Measurements from ENCODE around the gene U2SURP.
"Not testable (repeated sequence)": the region's sequence is repeated elsewhere in the genome, so short reads cannot be mapped to it uniquely, and the experiment has no call there.

The U2SURP gene

DNA sequence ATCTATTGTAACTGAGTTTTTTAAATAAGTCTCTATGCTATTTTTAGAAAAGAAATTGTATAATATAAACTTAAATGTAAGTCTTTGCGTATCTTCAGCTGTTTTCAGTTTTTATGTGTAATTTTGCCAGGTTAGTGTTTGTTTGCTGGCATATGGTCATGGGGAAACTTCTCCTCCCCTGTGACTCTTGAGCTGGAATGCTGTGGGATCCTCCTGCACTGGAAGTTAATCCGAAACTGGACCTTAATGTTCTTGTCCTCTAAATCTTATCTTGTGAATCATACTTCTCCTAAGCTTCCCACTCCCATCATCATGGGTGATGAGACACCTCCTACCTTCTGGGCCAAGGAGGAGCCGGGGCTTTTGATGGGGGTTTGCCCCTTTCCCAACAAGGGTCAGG, 65.8 kb downstream of the U2SURP start:
- Histone ChIP-seq H3K4me1 (ENCODE audit: control insufficient read depth, insufficient read depth, low read length) (no peaks in the 10 kb centered on the region), H3K4me3 (ENCODE audit: low read length) (no peak overlapping the region), H3K27ac (ENCODE audit: low read depth, low read length) (no peak overlapping the region), H3K27me3 (ENCODE audit: control insufficient read depth, insufficient read depth, low read length) (no peaks in the 10 kb centered on the region), H3K9ac (ENCODE audit: low read length) (no peak overlapping the region), H3K36me3 (ENCODE audit: control insufficient read depth, insufficient read depth, low read length) (no peaks in the 10 kb centered on the region)

DNA sequence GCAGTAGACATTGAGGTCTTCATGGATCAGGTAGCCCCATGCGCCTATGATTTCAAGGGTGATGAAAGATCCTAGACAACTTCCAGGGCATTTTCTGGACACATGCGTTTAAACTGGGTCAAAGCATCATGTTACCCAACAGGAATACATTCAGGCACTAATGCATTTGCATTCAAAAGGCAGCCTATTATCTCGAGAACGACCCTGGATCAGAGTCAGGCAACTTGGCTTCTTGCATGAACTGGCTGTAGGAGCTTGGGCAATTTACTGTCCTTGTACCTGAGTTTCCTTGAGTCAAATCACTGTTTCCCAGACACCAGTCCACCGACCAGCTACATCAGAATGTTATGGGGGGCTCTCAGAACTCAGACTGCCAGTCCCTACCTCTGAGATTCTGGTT, 66.7 kb downstream of the U2SURP start:
- no peak overlapping the region for H3K9ac ChIP-seq (ENCODE audit: low read length)
- no peak overlapping the region for H3K27ac ChIP-seq (ENCODE audit: low read depth, low read length)
- no peaks in the 10 kb centered on the region for H3K4me1 ChIP-seq (ENCODE audit: control insufficient read depth, insufficient read depth, low read length)
- H3K4me3 ChIP-seq (ENCODE audit: low read length): no peak overlapping the region
- H3K36me3 ChIP-seq (ENCODE audit: control insufficient read depth, insufficient read depth, low read length): no peaks in the 10 kb centered on the region
- no peaks in the 10 kb centered on the region for H3K27me3 ChIP-seq (ENCODE audit: control insufficient read depth, insufficient read depth, low read length)

DNA sequence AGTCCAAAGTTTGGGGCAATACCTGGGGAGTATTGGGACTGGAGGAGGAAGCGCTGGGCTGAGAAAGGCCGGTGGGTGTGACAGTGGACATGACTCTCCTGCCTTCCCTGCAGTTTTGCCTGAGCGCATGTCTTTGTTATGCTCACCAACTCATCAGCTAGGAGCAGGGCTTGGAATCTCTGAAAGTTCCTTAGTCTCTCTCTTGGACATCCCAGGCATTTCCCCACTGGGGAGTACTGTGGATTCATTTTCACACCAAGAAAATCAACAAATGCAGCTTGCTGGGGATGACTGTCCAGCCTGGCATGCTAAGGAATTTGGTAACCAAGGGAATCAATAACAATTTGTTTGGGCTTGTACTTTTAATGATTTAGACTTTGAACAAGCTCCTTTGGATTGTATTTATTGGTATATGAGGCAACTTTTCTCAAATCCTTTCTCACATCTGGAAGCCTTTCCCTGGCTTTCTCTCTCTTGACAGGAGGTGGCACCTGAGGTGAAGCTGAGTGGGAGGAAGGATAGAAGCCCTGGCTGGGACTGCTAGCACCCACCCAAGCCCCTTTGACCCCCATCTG, 69.7 kb downstream of the U2SURP start:
- Histone ChIP-seq H3K27ac (ENCODE audit: low read depth, low read length) (no peak overlapping the region), H3K4me3 (ENCODE audit: low read length) (no peak overlapping the region), H3K9ac (ENCODE audit: low read length) (no peak overlapping the region), H3K4me1 (ENCODE audit: control insufficient read depth, insufficient read depth, low read length) (no peaks in the 10 kb centered on the region), H3K36me3 (ENCODE audit: control insufficient read depth, insufficient read depth, low read length) (no peaks in the 10 kb centered on the region), H3K27me3 (ENCODE audit: control insufficient read depth, insufficient read depth, low read length) (no peaks in the 10 kb centered on the region)

DNA sequence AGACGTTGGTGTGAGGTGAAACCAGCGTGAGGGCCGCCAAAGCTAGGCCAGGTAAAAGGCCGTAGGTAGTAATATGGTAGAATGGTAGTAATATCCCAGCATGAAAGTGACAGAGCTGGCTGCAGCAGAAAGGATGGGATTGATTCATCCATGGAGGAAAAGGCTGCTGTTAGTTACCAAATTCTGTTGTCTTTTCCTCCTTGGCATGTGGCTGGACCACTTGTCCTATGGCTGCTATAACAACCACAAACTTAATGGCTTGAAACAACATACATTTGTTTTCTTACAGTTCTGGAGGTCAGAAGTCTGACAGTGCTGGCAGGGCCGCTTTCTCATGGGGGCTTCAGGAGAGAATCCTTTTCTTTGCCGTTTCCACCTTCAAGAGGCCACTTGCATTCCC, 70.4 kb downstream of the U2SURP start:
- Histone ChIP-seq H3K36me3 (ENCODE audit: control insufficient read depth, insufficient read depth, low read length) (no peaks in the 10 kb centered on the region), H3K4me3 (ENCODE audit: low read length) (no peak overlapping the region), H3K4me1 (ENCODE audit: control insufficient read depth, insufficient read depth, low read length) (no peaks in the 10 kb centered on the region), H3K27me3 (ENCODE audit: control insufficient read depth, insufficient read depth, low read length) (no peaks in the 10 kb centered on the region), H3K27ac (ENCODE audit: low read depth, low read length) (no peak overlapping the region), H3K9ac (ENCODE audit: low read length) (no peak overlapping the region)

DNA sequence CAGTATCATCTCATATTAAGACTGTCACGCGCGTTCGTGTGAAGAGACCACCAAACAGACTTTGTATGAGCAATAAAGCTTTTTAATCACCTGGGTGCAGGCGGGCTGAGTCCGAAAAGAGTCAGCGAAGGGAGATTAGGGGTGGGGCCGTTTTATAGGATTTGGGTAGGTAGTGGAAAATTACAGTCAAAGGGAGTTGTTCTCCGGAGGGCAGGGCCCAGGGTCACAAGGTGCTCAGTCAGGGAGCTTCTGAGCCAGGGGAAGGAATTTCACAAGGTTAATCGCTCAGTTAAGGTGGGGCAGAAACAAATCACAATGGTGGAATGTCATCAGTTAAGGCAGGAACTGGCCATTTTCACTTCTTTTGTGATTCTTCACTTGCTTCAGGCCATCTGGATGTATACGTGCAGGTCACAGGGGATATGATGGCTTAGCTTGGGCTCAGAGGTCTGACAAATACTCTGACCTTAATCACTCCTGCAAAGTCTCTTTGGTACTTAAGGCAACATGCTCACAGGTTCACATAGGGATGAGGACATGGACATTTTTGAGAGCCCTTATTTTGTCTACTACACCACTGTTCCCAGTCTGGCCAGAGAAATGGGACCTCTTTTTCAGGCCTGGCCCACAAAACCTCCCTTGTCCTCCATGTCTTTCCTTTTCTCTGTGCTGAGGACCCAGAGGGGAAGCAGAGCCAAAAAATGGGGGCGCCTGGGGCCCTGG, 71.1 kb downstream of the U2SURP start:
- H3K27me3 ChIP-seq (ENCODE audit: control insufficient read depth, insufficient read depth, low read length); H3K4me1 ChIP-seq (ENCODE audit: control insufficient read depth, insufficient read depth, low read length); H3K9ac ChIP-seq (ENCODE audit: low read length); H3K27ac ChIP-seq (ENCODE audit: low read depth, low read length); H3K4me3 ChIP-seq (ENCODE audit: low read length); H3K36me3 ChIP-seq (ENCODE audit: control insufficient read depth, insufficient read depth, low read length): not testable (repeated sequence)

DNA sequence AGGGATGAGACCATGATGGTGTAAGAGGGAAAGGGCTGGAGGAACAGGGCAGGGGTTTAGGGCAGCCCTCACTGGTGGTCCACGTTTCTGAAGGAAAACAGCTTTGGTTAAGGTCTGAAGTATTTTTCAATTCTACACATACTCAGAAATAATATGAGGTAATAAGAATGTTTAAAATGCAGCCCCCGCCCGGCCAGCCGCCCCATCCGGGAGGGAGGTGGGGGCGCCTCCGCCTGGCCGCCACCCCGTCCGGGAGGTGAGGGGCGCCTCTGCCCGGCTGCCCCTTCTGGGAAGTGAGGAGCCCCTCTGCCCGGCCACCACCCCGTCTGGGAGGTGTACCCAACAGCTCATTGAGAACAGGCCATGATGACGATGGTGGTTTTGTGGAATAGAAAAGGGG, 72.2 kb downstream of the U2SURP start:
- H3K27ac ChIP-seq (ENCODE audit: low read depth, low read length); H3K27me3 ChIP-seq (ENCODE audit: control insufficient read depth, insufficient read depth, low read length); H3K9ac ChIP-seq (ENCODE audit: low read length); H3K4me3 ChIP-seq (ENCODE audit: low read length); H3K4me1 ChIP-seq (ENCODE audit: control insufficient read depth, insufficient read depth, low read length); H3K36me3 ChIP-seq (ENCODE audit: control insufficient read depth, insufficient read depth, low read length): not testable (repeated sequence)

DNA sequence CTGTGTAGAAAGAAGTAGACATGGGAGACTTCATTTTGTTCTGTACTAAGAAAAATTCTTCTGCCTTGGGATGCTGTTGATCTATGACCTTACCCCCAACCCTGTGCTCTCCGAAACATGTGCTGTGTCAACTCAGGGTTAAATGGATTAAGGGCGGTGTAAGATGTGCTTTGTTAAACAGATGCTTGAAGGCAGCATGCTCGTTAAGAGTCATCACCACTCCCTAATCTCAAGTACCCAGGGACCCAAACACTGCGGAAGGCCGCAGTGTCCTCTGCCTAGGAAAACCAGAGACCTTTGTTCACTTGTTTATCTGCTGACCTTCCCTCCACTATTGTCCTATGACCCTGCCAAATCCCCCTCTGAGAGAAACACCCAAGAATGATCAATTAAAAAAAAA, 72.6 kb downstream of the U2SURP start:
- not testable (repeated sequence) for H3K27ac ChIP-seq (ENCODE audit: low read depth, low read length); H3K27me3 ChIP-seq (ENCODE audit: control insufficient read depth, insufficient read depth, low read length); H3K4me1 ChIP-seq (ENCODE audit: control insufficient read depth, insufficient read depth, low read length); H3K9ac ChIP-seq (ENCODE audit: low read length); H3K4me3 ChIP-seq (ENCODE audit: low read length); H3K36me3 ChIP-seq (ENCODE audit: control insufficient read depth, insufficient read depth, low read length)

DNA sequence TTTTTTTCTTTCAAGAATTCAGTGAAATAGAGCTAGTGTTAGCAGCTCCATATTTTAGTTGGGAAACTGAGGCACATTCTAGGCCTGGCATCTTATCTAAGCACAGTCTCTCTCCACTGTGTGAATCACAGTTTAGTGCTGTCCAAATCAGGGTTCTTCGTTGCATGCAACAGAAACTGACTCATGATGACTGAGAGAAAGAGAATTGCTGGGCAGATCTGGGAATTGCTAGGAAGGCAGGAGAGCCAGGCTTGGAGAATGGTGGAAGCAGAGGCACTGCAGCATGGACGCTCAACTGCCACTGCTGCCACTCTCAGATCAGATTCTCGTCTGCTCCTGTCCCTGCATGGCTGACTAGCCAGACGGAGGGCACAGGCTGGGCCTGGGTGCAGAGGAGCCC, 77.5 kb downstream of the U2SURP start:
- H3K9ac ChIP-seq (ENCODE audit: low read length): no peak overlapping the region
- no peaks in the 10 kb centered on the region for H3K4me1 ChIP-seq (ENCODE audit: control insufficient read depth, insufficient read depth, low read length)
- H3K27me3 ChIP-seq (ENCODE audit: control insufficient read depth, insufficient read depth, low read length): no peaks in the 10 kb centered on the region
- no peak overlapping the region for H3K27ac ChIP-seq (ENCODE audit: low read depth, low read length)
- no peak overlapping the region for H3K4me3 ChIP-seq (ENCODE audit: low read length)
- H3K36me3 ChIP-seq (ENCODE audit: control insufficient read depth, insufficient read depth, low read length): no peaks in the 10 kb centered on the region

DNA sequence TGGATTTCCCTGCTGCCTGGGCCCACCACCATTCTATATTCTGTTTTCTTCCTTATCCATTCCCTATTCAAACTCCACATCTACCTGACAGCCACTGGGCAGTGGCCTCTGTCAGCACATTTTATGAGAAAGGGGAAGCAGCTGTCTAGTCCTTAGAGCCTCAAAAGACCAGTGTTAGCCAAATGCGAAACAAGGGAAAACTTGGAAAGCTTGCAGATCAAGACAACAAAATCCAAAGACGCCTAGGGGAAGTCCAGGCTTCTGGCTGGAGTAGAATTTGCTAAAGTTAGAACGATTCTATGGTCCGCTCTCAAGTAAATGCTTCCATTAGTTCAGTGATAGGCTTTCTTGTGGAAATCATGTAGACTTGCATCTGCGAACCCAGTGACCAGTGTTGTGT, 78.8 kb downstream of the U2SURP start:
- Histone ChIP-seq H3K27me3 (ENCODE audit: control insufficient read depth, insufficient read depth, low read length) (no peaks in the 10 kb centered on the region), H3K36me3 (ENCODE audit: control insufficient read depth, insufficient read depth, low read length) (no peaks in the 10 kb centered on the region), H3K9ac (ENCODE audit: low read length) (no peak overlapping the region), H3K27ac (ENCODE audit: low read depth, low read length) (no peak overlapping the region), H3K4me3 (ENCODE audit: low read length) (no peak overlapping the region), H3K4me1 (ENCODE audit: control insufficient read depth, insufficient read depth, low read length) (no peaks in the 10 kb centered on the region)

DNA sequence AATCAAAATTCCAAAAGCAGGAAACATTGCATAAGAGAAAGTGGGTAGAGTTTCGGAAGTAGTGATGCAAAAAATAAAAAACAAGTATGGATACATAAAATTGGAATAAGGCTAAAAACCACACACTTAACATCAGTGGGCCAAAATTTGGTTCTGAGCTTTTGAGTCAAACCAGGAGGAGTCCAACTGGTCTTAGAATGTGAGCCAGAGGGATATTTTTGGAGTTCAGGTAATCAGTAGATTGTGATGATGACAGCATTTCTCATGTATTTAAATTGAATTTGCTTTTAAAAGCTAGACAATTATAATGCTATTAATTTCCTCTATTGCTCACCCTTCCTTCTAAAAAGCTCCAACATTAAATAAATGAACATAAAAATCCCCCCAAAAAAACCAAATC, 80.0 kb downstream of the U2SURP start:
- Histone ChIP-seq H3K4me1 (ENCODE audit: control insufficient read depth, insufficient read depth, low read length) (no peaks in the 10 kb centered on the region), H3K4me3 (ENCODE audit: low read length) (no peak overlapping the region), H3K36me3 (ENCODE audit: control insufficient read depth, insufficient read depth, low read length) (no peaks in the 10 kb centered on the region), H3K27me3 (ENCODE audit: control insufficient read depth, insufficient read depth, low read length) (no peaks in the 10 kb centered on the region), H3K9ac (ENCODE audit: low read length) (no peak overlapping the region), H3K27ac (ENCODE audit: low read depth, low read length) (no peak overlapping the region)

DNA sequence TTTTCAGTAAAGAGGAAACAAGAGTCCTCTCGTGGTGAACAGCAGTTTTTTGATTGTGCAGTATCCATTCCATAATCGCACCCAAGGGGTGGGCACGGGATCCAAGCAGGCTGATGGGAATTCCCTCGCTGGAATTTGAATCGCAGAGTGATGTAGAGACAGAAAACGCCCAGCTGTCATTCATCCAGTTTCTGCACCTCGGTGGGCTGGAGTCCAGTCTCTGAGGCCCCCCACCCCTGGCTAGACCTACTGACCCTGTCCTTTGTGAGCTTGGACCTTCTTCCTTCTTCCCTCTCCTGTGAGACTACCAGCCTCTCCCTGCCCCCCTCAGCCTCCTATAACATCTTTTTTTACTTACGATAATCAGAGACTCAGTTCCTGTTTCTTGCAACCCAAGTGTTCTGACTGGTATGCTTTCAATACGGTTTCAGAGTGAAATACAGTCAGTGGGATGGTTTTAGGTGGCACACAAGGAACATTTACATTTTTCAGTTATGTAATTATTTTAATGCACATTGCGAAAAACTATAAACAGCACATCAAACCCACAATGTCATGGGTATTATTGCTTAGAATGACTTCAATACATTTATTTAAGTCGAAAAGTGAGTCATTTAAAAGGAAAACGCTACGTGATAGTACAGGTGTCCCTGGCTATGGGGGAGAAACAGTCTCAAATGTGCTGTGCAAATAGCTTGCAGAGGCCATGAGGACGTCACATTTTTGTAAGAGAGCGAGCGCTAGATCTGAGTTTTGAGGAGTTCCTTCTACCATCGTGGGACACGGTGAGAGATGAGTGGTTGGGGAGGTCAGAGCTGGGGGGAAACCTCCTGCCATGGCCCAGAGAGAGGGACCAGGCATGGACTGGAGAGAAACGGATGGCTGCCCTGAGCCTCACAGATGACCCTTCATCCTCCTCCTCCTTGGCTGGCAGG, 80.7 kb downstream of the U2SURP start:
- H3K27ac ChIP-seq (ENCODE audit: low read depth, low read length): no peak overlapping the region
- H3K27me3 ChIP-seq (ENCODE audit: control insufficient read depth, insufficient read depth, low read length): no peaks in the 10 kb centered on the region
- no peaks in the 10 kb centered on the region for H3K36me3 ChIP-seq (ENCODE audit: control insufficient read depth, insufficient read depth, low read length)
- H3K4me3 ChIP-seq (ENCODE audit: low read length): no peak overlapping the region
- no peaks in the 10 kb centered on the region for H3K4me1 ChIP-seq (ENCODE audit: control insufficient read depth, insufficient read depth, low read length)
- H3K9ac ChIP-seq (ENCODE audit: low read length): no peak overlapping the region

DNA sequence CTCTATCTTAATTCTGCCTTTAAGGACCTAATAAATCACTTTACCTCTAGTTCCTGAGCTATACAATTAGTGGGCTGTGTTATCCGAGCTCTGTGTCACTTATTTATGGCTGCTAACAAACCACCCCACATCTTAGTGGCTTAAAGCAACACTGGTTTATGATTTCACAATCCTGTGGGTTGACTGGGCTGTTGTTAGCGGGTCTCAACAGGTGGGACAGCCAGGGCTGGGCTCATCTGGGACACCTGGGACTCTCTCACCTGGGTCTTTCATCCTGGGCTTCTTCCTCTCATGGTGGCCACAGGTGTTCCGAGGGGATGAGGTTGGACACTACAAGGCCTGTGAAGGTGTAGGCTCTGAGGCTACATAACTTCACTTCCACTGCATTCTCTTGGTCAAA, 82.4 kb downstream of the U2SURP start:
- Histone ChIP-seq H3K27me3 (ENCODE audit: control insufficient read depth, insufficient read depth, low read length) (no peaks in the 10 kb centered on the region), H3K9ac (ENCODE audit: low read length) (no peak overlapping the region), H3K27ac (ENCODE audit: low read depth, low read length) (no peak overlapping the region), H3K4me1 (ENCODE audit: control insufficient read depth, insufficient read depth, low read length) (no peaks in the 10 kb centered on the region), H3K4me3 (ENCODE audit: low read length) (no peak overlapping the region), H3K36me3 (ENCODE audit: control insufficient read depth, insufficient read depth, low read length) (no peaks in the 10 kb centered on the region)

All from rectal smooth muscle tissue (tissue), 1 donor.